GM13977 (cell line): Measurements from ENCODE around the gene RGP1.

Experiments
- DNase-seq: peaks from one replicate; pipeline ENCODE4 v3.0.0; 2012; ENCODE audit warnings: low spot score
- CTCF ChIP-seq: IDR thresholded peaks from 2 replicates; pipeline ENCODE4 v1.5.1; 2012; ENCODE audit warnings: mild to moderate bottlenecking, control low read depth; ENCODE audit not compliant: insufficient read depth; ENCODE audit errors: extremely low read depth, missing control alignments
- in situ Hi-C: fragments of 300-500 bp; cut with MboI; formaldehyde crosslinking; loops from one replicate; pipeline ENCODE4 v1.12.0; 2022; ENCODE audit warnings: low sequenced_read_pairs, low pct_unique_long_range_greater_than_20kb, mixed read lengths, inconsistent platforms; ENCODE audit not compliant: unreplicated experiment

The RGP1 gene

GRCh38 chr9:35732185-35732799 lies 16.8 kb upstream of the RGP1 start, which contains the start of the genes CREB3 and TLN1:
TSS of gene CREB3 (plus strand) at chr9:35732666. CDS start at chr9:35732773, 107 bp downstream.
TSS of gene TLN1 (minus strand) at chr9:35732195. CDS start at chr9:35725694, 6,501 bp downstream.
- in situ Hi-C loops, result no loop called here
- DNase-seq, result peak; percentile 98
- peak; percentile 51 for TF ChIP-seq CTCF

DNA sequence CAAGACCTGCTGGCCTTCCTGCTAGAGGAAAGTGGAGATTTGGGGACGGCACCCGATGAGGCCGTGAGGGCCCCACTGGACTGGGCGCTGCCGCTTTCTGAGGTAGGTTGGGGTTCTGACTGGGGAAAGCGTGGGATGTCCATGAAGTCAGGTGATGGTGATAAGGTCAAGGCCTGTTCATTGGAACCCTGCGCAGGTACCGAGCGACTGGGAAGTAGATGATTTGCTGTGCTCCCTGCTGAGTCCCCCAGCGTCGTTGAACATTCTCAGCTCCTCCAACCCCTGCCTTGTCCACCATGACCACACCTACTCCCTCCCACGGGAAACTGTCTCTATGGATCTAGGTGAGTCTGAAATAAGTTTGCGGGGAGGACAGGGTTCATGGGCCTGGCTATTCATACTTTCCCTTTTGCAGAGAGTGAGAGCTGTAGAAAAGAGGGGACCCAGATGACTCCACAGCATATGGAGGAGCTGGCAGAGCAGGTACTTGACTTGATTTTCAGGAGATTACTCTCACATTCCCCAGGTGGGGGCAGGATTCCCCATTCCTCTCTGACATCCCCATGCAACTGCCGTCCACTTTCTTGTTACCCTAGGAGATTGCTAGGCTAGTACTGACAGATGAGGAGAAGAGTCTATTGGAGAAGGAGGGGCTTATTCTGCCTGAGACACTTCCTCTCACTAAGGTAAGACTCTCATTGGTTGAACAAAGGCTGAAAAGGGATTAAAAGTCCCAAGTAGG lies 16.1 kb upstream of the RGP1 start:
- no peak for TF ChIP-seq CTCF
- in situ Hi-C loops, result no loop called here
- peak; percentile 60 for DNase-seq

DNA sequence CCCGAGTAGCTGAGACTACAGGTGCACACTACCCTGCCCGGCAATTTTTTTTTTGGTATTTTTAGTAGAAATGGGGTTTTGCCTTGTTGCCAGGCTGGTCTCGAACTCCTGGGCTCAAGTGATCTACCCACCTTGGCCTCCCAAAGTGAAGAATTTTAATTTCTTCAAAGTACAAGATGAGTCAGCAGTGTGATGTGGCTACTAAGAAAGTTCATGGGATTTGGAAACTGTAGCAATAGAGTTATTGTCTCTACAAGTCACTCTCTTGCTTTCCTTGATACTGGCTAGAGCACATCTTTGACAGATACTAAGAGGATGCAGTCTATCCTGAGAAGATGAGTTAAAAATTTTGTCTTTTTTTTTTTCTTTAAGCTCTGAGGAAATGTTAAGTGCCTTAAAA lies 15.0 kb upstream of the RGP1 start:
- in situ Hi-C loops, result no loop called here
- no peak for TF ChIP-seq CTCF
- DNase-seq, result no peak

GRCh38 chr9:35736201-35736633 lies 12.9 kb upstream of the RGP1 start:
- in situ Hi-C loops, result no loop called here
- peak; percentile 92 for TF ChIP-seq CTCF
- DNase-seq, result peak; percentile 72

DNA sequence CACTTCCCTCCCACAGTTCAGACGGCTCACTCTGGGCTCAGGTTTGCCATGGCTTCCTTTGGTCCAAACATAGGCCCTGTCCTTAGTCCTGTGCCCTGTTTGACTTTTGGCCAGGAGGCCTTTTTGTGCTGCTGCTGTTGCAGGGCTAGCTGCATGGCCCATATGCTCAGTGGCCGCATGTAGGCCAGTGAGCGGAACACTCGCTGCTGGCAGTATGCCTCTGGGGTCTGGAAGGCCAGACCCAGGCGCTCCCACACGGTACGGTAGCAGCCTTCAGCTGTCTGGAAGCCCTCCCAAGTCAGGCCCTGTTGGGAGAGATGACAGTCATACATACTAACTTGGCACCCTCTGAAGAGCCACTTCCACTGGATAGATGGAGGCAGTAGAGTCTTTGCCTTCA lies 11.9 kb upstream of the RGP1 start:
- in situ Hi-C loops, result no loop called here
- DNase-seq, result no peak
- TF ChIP-seq CTCF, result no peak

DNA sequence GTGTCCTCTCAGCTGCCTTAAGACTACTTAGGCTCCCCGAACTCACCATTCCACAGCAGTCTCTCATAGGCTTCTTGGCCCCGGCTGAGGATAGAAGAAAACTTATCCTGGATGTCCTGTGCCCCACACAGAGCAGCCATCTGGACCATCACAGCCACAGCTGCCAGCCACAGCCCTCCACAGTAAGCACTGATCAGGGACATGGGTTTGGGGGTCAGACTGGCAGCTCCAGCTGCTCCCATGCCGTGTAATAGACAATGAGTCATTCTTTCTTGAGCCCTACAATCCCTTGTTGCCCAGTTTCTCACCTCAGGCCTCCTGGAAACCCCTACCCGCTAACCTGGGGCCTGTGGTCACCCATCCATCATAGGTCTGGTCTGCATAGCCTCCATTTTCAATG lies 10.9 kb upstream of the RGP1 start:
- no peak for DNase-seq
- TF ChIP-seq CTCF, result no peak
- in situ Hi-C loops, result no loop called here
